Activated CD8-positive, alpha-beta memory T cell treated with anti-CD3 and anti-CD28 coated beads for 24 hours (primary cell): ENCODE results near the gene NLRP9.
A peak's percentile ranks its signal among the peaks of the same experiment; 100 is the strongest.

Experiments
- DNase-seq: peaks from one replicate; pipeline ENCODE4 v3.0.0-alpha.2; 2020

The NLRP9 gene

GRCh38 chr19:55703790-55704215, 34.4 kb downstream of the NLRP9 start:
- DNase-seq, result peak; percentile 75

GRCh38 chr19:55702131-55702627, 36.0 kb downstream of the NLRP9 start:
- no peak for DNase-seq

GRCh38 chr19:55700813-55701212, 37.4 kb downstream of the NLRP9 start:
- DNase-seq, result no peak

GRCh38 chr19:55699221-55699620, 39.0 kb downstream of the NLRP9 start:
- no peak for DNase-seq

- no peak for DNase-seq
Observed at GRCh38 chr19:55698256-55698655, 39.9 kb downstream of the NLRP9 start.

- DNase-seq, result no peak
Observed at GRCh38 chr19:55697698-55698097, 40.5 kb downstream of the NLRP9 start.

GRCh38 chr19:55697069-55697440, 41.1 kb downstream of the NLRP9 start:
- no peak for DNase-seq

- DNase-seq, result no peak
Observed at GRCh38 chr19:55696301-55697068, 41.7 kb downstream of the NLRP9 start.

GRCh38 chr19:55695511-55696290, 42.5 kb downstream of the NLRP9 start:
- DNase-seq, result no peak

GRCh38 chr19:55694656-55695491, 43.3 kb downstream of the NLRP9 start:
- DNase-seq, result no peak

GRCh38 chr19:55694241-55694655, 44.0 kb downstream of the NLRP9 start:
- no peak for DNase-seq

- no peak for DNase-seq
Observed at GRCh38 chr19:55693336-55693974, 44.7 kb downstream of the NLRP9 start.

GRCh38 chr19:55692681-55693081, 45.5 kb downstream of the NLRP9 start:
- no peak for DNase-seq

- no peak for DNase-seq
Observed at GRCh38 chr19:55691561-55692481, 46.4 kb downstream of the NLRP9 start.

GRCh38 chr19:55690769-55691545, 47.2 kb downstream of the NLRP9 start:
- DNase-seq, result no peak

GRCh38 chr19:55690109-55690768, 48.0 kb downstream of the NLRP9 start:
- DNase-seq, result no peak

- DNase-seq, result no peak
Observed at GRCh38 chr19:55689411-55690108, 48.6 kb downstream of the NLRP9 start.

GRCh38 chr19:55688422-55689218, 49.6 kb downstream of the NLRP9 start:
- no peak for DNase-seq
